IMR-90 (cell line): Measurements from ENCODE around the gene RNFT2. TPM values are rescaled to one million over a fixed set of nuclear protein-coding genes. Genes with fewer than 3 reads are reported as not detected.

Source experiments
- ATAC-seq: fragments of 200-7000 bp; cut with Tn5 transposase; 2 replicates; pipeline ENCODE4 v1.9.1; 2020; ENCODE audit warnings: low read depth, mild to moderate bottlenecking, moderate library complexity
- BruUV-seq: library from RNA; stranded (reverse); fragments of 400-500 nt; replicated peaks from 2 replicates; lab custom pipeline; 2021; lab: Mats Ljungman, UMichigan
- CTCF ChIA-PET: fragments of 300-600 bp; formaldehyde crosslinking; extraction: SDS; loops from one replicate; lab custom pipeline; 2021; ENCODE audit warnings: antibody characterized with exemption; lab: Yijun Ruan, JAX
- POLR2A ChIA-PET: fragments of 300-600 bp; sonication (Branson Sonifier 250); formaldehyde crosslinking; loops from one replicate; lab custom pipeline; 2022; ENCODE audit warnings: antibody characterized with exemption; ENCODE audit not compliant: unreplicated experiment; lab: Charles Lee
- DNase-seq: peaks from one replicate; pipeline ENCODE4 v3.0.0; 2013
- H2AFZ ChIP-seq: replicated peaks from 2 replicates; pipeline ENCODE3; 2013; ENCODE audit warnings: low read length, mild to moderate bottlenecking; ENCODE audit not compliant: poor library complexity
- H2AK5ac ChIP-seq: 2 replicates; pipeline ENCODE4 v1.6.1; 2013; ENCODE audit warnings: low read depth, low read length, inconsistent platforms
- H2AK9ac ChIP-seq: replicated peaks from 2 replicates; pipeline ENCODE3; 2013; ENCODE audit warnings: mild to moderate bottlenecking, low read depth, low read length, moderate library complexity; ENCODE audit not compliant: poor library complexity
- H2BK120ac ChIP-seq: 2 replicates; pipeline ENCODE4 v1.6.1; 2013; ENCODE audit warnings: low read depth, low read length, inconsistent platforms
- H2BK15ac ChIP-seq: 3 replicates; pipeline ENCODE4 v1.6.1; 2013; ENCODE audit warnings: low read depth, low read length, inconsistent platforms
- H2BK20ac ChIP-seq: 2 replicates; pipeline ENCODE4 v1.6.1; 2013; ENCODE audit warnings: low read depth, mild to moderate bottlenecking, inconsistent platforms, low read length, moderate library complexity
- H2BK5ac ChIP-seq: 2 replicates; pipeline ENCODE4 v1.6.1; 2013; ENCODE audit warnings: mild to moderate bottlenecking, low read depth, low read length, inconsistent platforms; ENCODE audit not compliant: poor library complexity, severe bottlenecking
- H3K14ac ChIP-seq: replicated peaks from 2 replicates; pipeline ENCODE4 v1.6.1; 2013; ENCODE audit warnings: low read depth, low read length, inconsistent platforms
- H3K18ac ChIP-seq: 2 replicates; pipeline ENCODE4 v1.6.1; 2013; ENCODE audit warnings: low read depth, low read length, control low read depth
- H3K23ac ChIP-seq: 2 replicates; pipeline ENCODE4 v1.6.1; 2013; ENCODE audit warnings: low read depth, low read length, inconsistent platforms
- H3K27ac ChIP-seq: 2 replicates; pipeline ENCODE4 v1.5.1; 2013; ENCODE audit warnings: mild to moderate bottlenecking, control low read depth, low read length; ENCODE audit not compliant: insufficient read depth
- H3K27me3 ChIP-seq: 2 replicates; pipeline ENCODE4 v1.6.1; 2013; ENCODE audit warnings: low read length; ENCODE audit not compliant: control insufficient read depth, insufficient read depth
- H3K36me3 ChIP-seq: 2 replicates; pipeline ENCODE4 v1.6.1; 2013; ENCODE audit warnings: low read length, mixed read lengths; ENCODE audit not compliant: control insufficient read depth, insufficient read depth
- H3K4ac ChIP-seq: 2 replicates; pipeline ENCODE4 v1.6.1; 2013; ENCODE audit warnings: low read depth, low read length, inconsistent platforms
- H3K4me1 ChIP-seq: 2 replicates; pipeline ENCODE4 v1.6.1; 2013; ENCODE audit warnings: low read length, mixed read lengths; ENCODE audit not compliant: control insufficient read depth, insufficient read depth
- H3K4me2 ChIP-seq: 2 replicates; pipeline ENCODE4 v1.6.1; 2013; ENCODE audit warnings: low read depth, mild to moderate bottlenecking, control low read depth, low read length, moderate library complexity
- H3K4me3 ChIP-seq: 2 replicates; pipeline ENCODE4 v1.5.1; 2013; ENCODE audit warnings: low read depth, mild to moderate bottlenecking, control low read depth, low read length, moderate library complexity; ENCODE audit not compliant: insufficient read depth
- H3K56ac ChIP-seq: 2 replicates; pipeline ENCODE4 v1.6.1; 2013; ENCODE audit warnings: low read length, inconsistent platforms; ENCODE audit not compliant: insufficient read depth; ENCODE audit errors: extremely low read depth
- H3K79me1 ChIP-seq, 2 experiments: 2 replicates each; pipeline ENCODE4 v1.6.1; 2013; ENCODE audit warnings: low read length in 2 of 2, inconsistent platforms in 1 of 2, low read depth in 1 of 2
- H3K9ac ChIP-seq: 2 replicates; pipeline ENCODE4 v1.6.1; 2013; ENCODE audit warnings: low read depth, low read length, control low read depth
- H3K9me1 ChIP-seq: 2 replicates; pipeline ENCODE4 v1.6.1; 2013; ENCODE audit warnings: low read length, inconsistent platforms; ENCODE audit not compliant: insufficient read depth
- H3K9me3 ChIP-seq: 2 replicates; pipeline ENCODE4 v1.6.1; 2013; ENCODE audit warnings: low read length; ENCODE audit not compliant: control insufficient read depth, insufficient read depth
- H4K20me1 ChIP-seq: 2 replicates; pipeline ENCODE4 v1.6.1; 2013; ENCODE audit warnings: low read length, inconsistent platforms; ENCODE audit not compliant: insufficient read depth
- H4K5ac ChIP-seq: 2 replicates; pipeline ENCODE4 v1.6.1; 2013; ENCODE audit warnings: mild to moderate bottlenecking, low read depth, low read length, control low read depth
- H4K8ac ChIP-seq, 2 experiments: 2 replicates each; pipeline ENCODE4 v1.6.1; 2013; ENCODE audit warnings: low read depth in 2 of 2, low read length in 2 of 2, control low read depth in 1 of 2, inconsistent platforms in 1 of 2
- H4K91ac ChIP-seq: 2 replicates; pipeline ENCODE4 v1.6.1; 2013; ENCODE audit warnings: low read depth, low read length, inconsistent platforms; ENCODE audit not compliant: insufficient read depth
- BHLHE40 ChIP-seq: fragments of 150-350 bp; IDR thresholded peaks from 2 replicates; pipeline ENCODE4 v1.6.1; 2016; ENCODE audit warnings: mild to moderate bottlenecking, low read depth, low read length
- CEBPB ChIP-seq: IDR thresholded peaks from 2 replicates; pipeline ENCODE4 v1.6.1; 2012; ENCODE audit warnings: low read depth, low read length, improper control_type of control experiment
- CHD1 ChIP-seq: IDR thresholded peaks from 2 replicates; pipeline ENCODE4 v1.6.1; 2012; ENCODE audit warnings: low read depth, low read length, improper control_type of control experiment
- CTCF ChIP-seq: conservative IDR thresholded peaks from 2 replicates; pipeline ENCODE4 v1.5.1; 2012; ENCODE audit warnings: mild to moderate bottlenecking, low read depth, low read length, improper control_type of control experiment
- ELK1 ChIP-seq: fragments of 150-350 bp; IDR thresholded peaks from 2 replicates; pipeline ENCODE4 v1.6.1; 2016; ENCODE audit warnings: low read depth, mild to moderate bottlenecking, low read length, moderate library complexity, borderline replicate concordance
- FOS ChIP-seq: fragments of 150-350 bp; IDR thresholded peaks from 2 replicates; pipeline ENCODE4 v1.6.1; 2016; ENCODE audit warnings: low read depth, low read length
- MAFK ChIP-seq: IDR thresholded peaks from 2 replicates; pipeline ENCODE4 v1.6.1; 2012; ENCODE audit warnings: low read depth, low read length, improper control_type of control experiment
- MAZ ChIP-seq: IDR thresholded peaks from 2 replicates; pipeline ENCODE4 v1.6.1; 2012; ENCODE audit warnings: low read depth, mild to moderate bottlenecking, low read length, improper control_type of control experiment, moderate library complexity, borderline replicate concordance
- MXI1 ChIP-seq: IDR thresholded peaks from 2 replicates; pipeline ENCODE4 v1.6.1; 2012; ENCODE audit warnings: low read depth, mild to moderate bottlenecking, low read length, moderate library complexity, borderline replicate concordance
- NFE2L2 ChIP-seq: fragments of 150-350 bp; IDR thresholded peaks from 2 replicates; pipeline ENCODE4 v1.6.1; 2016; ENCODE audit warnings: low read depth, mild to moderate bottlenecking, low read length
- POLR2A ChIP-seq: IDR thresholded peaks from 2 replicates; pipeline ENCODE4 v1.6.1; 2012; ENCODE audit warnings: mild to moderate bottlenecking, low read depth, low read length
- RAD21 ChIP-seq: IDR thresholded peaks from 2 replicates; pipeline ENCODE4 v1.6.1; 2012; ENCODE audit warnings: low read length, improper control_type of control experiment
- RCOR1 ChIP-seq: IDR thresholded peaks from 2 replicates; pipeline ENCODE4 v1.6.1; 2012; ENCODE audit warnings: mild to moderate bottlenecking, low read length, improper control_type of control experiment; ENCODE audit not compliant: insufficient replicate concordance
- RFX5 ChIP-seq: IDR thresholded peaks from 2 replicates; pipeline ENCODE4 v1.8.0; 2012; ENCODE audit warnings: low read depth, mild to moderate bottlenecking, low read length, moderate library complexity
- SMC3 ChIP-seq: fragments of 150-350 bp; IDR thresholded peaks from 2 replicates; pipeline ENCODE4 v1.6.1; 2016; ENCODE audit warnings: low read depth, mild to moderate bottlenecking, antibody characterized with exemption, low read length, moderate library complexity
- USF2 ChIP-seq: fragments of 150-350 bp; IDR thresholded peaks from 2 replicates; pipeline ENCODE4 v1.6.1; 2017; ENCODE audit warnings: mild to moderate bottlenecking, antibody characterized with exemption, low read length, low read depth
- WGBS, 2 experiments: methylation state at CpG; one replicate each; pipeline versions ENCODE4 v1.1.5 to v1.1.7; 2013; ENCODE audit warnings: missing lambda C conversion rate in 2 of 2; ENCODE audit not compliant: insufficient read length in 1 of 2; ENCODE audit errors: extremely low coverage in 2 of 2; 5-methylcytosine and 5-hydroxymethylcytosine counted together
- dilution Hi-C: fragments of 300-500 bp; cut with HindIII; formaldehyde crosslinking; loops from one replicate; pipeline ENCODE4 v1.14.3; 2018; ENCODE audit warnings: low sequenced_read_pairs; ENCODE audit not compliant: unreplicated experiment
- in situ Hi-C: fragments of 300-500 bp; cut with MboI; formaldehyde crosslinking; loops from 3 replicates; pipeline ENCODE4 v1.14.3; 2019; ENCODE audit warnings: low sequenced_read_pairs, inconsistent platforms, mixed read lengths
- intact Hi-C: fragments of 100-400 bp; cut with micrococcal nuclease; formaldehyde crosslinking; loops from 2 replicates; pipeline ENCODE4 v1.10.0; 2022
- polyA plus RNA-seq, 3 experiments: library from polyadenylated mRNA; depleted of rRNA; stranded (reverse); fragments of >200 nt; gene quantifications; 2 replicates each; pipeline ENCODE4 v1.2.3, GENCODE V29; 2012; ENCODE audit warnings: low replicate concordance in 1 of 3
- total RNA-seq: library from RNA; depleted of rRNA; stranded (reverse); fragments of >200 nt; gene quantifications from 2 replicates; pipeline ENCODE4 v1.2.3, GENCODE V29; 2012

Gene RNFT2
- total and polyA plus RNA-seq, 2 of the 4 experiments (the other 2 are of a cell fraction) = 1.6 to 2.3 TPM

GRCh38 chr12:116771651-116772050, 33.5 kb downstream of the RNFT2 start:
- Histone ChIP-seq H2AFZ (peak overlapping the region; percentile 67), H3K27ac (no peak overlapping the region), H3K4ac (no peak overlapping the region), H3K23ac (no peak overlapping the region), H3K9me1 (no peaks in the 10 kb centered on the region), H2BK20ac (no peak overlapping the region), H3K4me2 (no peak overlapping the region), H4K91ac (no peak overlapping the region), H3K56ac (no peak overlapping the region), H3K9ac (no peak overlapping the region), H3K27me3 (no peaks in the 10 kb centered on the region), H2BK120ac (no peak overlapping the region), H2AK5ac (no peak overlapping the region), H3K4me3 (no peak overlapping the region), H4K5ac (no peak overlapping the region), H2AK9ac (no peak overlapping the region), H3K9me3 (no peaks in the 10 kb centered on the region), H4K8ac (no peak overlapping the region), H4K20me1 (no peaks in the 10 kb centered on the region), H3K36me3 (no peaks in the 10 kb centered on the region), H3K18ac (no peak overlapping the region), H3K79me1 (no peaks in the 10 kb centered on the region), H2BK5ac (no peak overlapping the region), H3K4me1 (no peaks in the 10 kb centered on the region), H2BK15ac (no peak overlapping the region), H3K14ac (no peak overlapping the region)
- dilution Hi-C loops = no loop called here
- WGBS, 2 experiments = 73% methylated on average over 3 of the region's 8 CpGs; no CpG with 5 or more reads in 1 of the 2 experiments
- in situ Hi-C loops = no loop called here
- ChIA-PET CTCF (no interaction called here), POLR2A (no interaction called here)
- ATAC-seq (no peak), DNase-seq (peak; percentile 8)
- TF ChIP-seq MAFK (no peak), BHLHE40 (no peak), ELK1 (no peak), NFE2L2 (no peak), POLR2A (no peak), FOS (no peak), MAZ (no peak), CHD1 (no peak), SMC3 (no peak), MXI1 (no peak), RAD21 (no peak), CTCF (no peak), RCOR1 (no peak), CEBPB (no peak), RFX5 (no peak), USF2 (no peak)
- intact Hi-C loops = no loop called here
- no TSS peak for BruUV-seq
